ENCODE data around the gene RAB6A. TPM values are rescaled to one million over a fixed set of nuclear protein-coding genes. Genes with fewer than 3 reads are reported as not detected.

Gene RAB6A
- total and polyA plus RNA-seq, 10 of the 15 experiments (the other 5 are each of a cell fraction or from before 2014, with no cell fraction given) = 9.8 to 107 (median 34.1) TPM

DNA sequence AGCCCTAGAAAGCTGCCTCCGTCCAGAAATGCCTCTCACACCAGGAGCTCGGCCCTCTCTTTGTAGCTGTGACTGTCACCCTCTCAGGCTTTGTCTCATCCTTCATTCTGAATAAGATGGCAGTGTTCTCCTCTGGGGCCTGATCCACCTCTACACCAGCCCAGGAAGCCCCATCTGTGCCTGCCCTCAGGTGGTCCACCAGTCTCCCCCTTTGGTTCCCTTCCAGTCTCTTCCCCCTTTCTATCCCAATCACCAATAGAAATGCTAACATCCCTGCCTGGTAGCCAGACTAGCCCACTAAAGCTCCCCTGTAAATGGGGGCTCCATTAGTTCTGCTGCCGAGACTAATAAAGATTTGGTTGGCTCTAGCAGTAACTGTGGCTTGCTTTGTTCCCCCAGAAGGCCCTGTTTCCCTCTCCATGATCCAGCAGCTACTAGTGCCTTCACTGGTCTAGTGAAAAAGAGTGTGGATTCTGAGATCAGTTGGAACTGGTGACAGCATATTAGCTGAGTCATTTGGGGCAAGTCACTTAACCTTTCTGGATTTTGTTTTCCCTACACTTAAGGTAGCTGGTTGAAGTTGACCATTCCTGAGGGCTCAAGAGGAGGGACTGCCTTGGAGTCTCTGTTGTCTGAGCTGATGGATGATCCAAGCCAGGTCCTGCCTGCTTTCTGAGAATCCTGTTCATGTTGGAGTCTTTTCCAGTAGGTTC is 98.3 kb downstream of the RAB6A start:
- Histone ChIP-seq H2AFZ (ENCODE audit: control insufficient read depth, low read depth, low read length) (no peak overlapping the region), H3K4me2 (ENCODE audit: control insufficient read depth, insufficient read depth) (no peak overlapping the region), H3K9ac (ENCODE audit: control insufficient read depth, insufficient read depth, low read length) (no peak overlapping the region), H3K27ac (ENCODE audit: control insufficient read depth, insufficient read depth) (no peak overlapping the region), H3K79me2 (ENCODE audit: control insufficient read depth, insufficient read depth, low read length) (no peaks in the 10 kb centered on the region), H3K4me1 (ENCODE audit: control insufficient read depth, insufficient read depth, low read length) (no peaks in the 10 kb centered on the region), H4K20me1 (ENCODE audit: control insufficient read depth, insufficient read depth) (no peaks in the 10 kb centered on the region), H3K9me3 (replicated peaks; ENCODE audit: control insufficient read depth, insufficient read depth, low read length) (no peaks in the 10 kb centered on the region), H3K27me3 (replicated peaks in 1 of 2; ENCODE audit: control insufficient read depth in 2 of 2, insufficient read depth in 2 of 2, low read length in 1 of 2) (no peaks in the 10 kb centered on the region), H3K36me3 (ENCODE audit: control insufficient read depth in 2 of 2, insufficient read depth in 2 of 2, low read length in 1 of 2) (no peaks in the 10 kb centered on the region), H3K4me3 (no peak overlapping the region)
- WGBS (ENCODE audit: insufficient coverage, insufficient replicate concordance, low lambda C conversion rate, missing lambda C conversion rate) = 93% methylated on average over 3 of the region's 3 CpGs
- TF ChIP-seq SMAD1 (IDR thresholded peaks at IDR 0.05; ENCODE audit: low read depth, partially characterized antibody) (no peak), ZBTB33 (IDR thresholded peaks at IDR 0.05) (no peak), CEBPB (IDR thresholded peaks at IDR 0.05; ENCODE audit: borderline replicate concordance in 1 of 2, low read depth in 2 of 2, low read length in 2 of 2) (no peak), ZNF24 (IDR thresholded peaks at IDR 0.05) (no peak), SRF (IDR thresholded peaks at IDR 0.05; ENCODE audit: low read depth in 2 of 2, low read length in 2 of 2) (no peak), BACH1 (IDR thresholded peaks at IDR 0.05; ENCODE audit: borderline replicate concordance) (no peak), RBBP5 (conservative IDR thresholded peaks at IDR 0.05) (no peak), POLR2A (IDR thresholded peaks at IDR 0.05; ENCODE audit: low read depth, low read length) (no peak), SMAD5 (IDR thresholded peaks at IDR 0.05; ENCODE audit: low read depth) (no peak)
- intact Hi-C loops (cut with micrococcal nuclease; ENCODE audit: unreplicated experiment) (loop anchor here (5.0 kb wide), 1 partner anchor 245 kb away; no protein-coding TSS in a partner anchor), in situ Hi-C loops (cut with MboI) (loop anchor here (5.0 kb wide), 2 partner anchors 260 to 310 kb away; no protein-coding TSS in a partner anchor)
- BruUV-seq (replicated peaks) = no TSS peak
- SMC1A ChIA-PET (ENCODE audit: uncharacterized antibody, unreplicated experiment) = interaction anchor here (0.5 to 6.3 kb wide), 11 partner anchors 15 to 479 kb away, joined by 3 to 79 read pairs (median 4); no protein-coding TSS in a partner anchor
- DNase-seq (ENCODE audit: low read depth, low spot score) = no peak
- CTCF ChIA-PET = interaction anchor here (0.5 to 8.1 kb wide), 21 partner anchors 8 to 312 kb away, joined by 3 to 173 read pairs (median 9); no protein-coding TSS in a partner anchor
- no peak for FAIRE-seq
- RAD21 ChIA-PET (ENCODE audit: unreplicated experiment) = interaction anchor here (1.0 to 5.2 kb wide), 11 partner anchors 15 to 354 kb away, joined by 3 to 64 read pairs (median 4); no protein-coding TSS in a partner anchor
- no peak for ATAC-seq
- POLR2A ChIA-PET = interaction anchor here (0.6 kb wide), 1 partner anchor 277 kb away, joined by 3 read pairs; no protein-coding TSS in a partner anchor

All from GM12878 (cell line).